Ishikawa (cell line): Measurements from ENCODE around the gene PLEKHH1.

Source experiments
- CEBPB ChIP-seq: IDR thresholded peaks from 2 replicates; pipeline ENCODE4 v1.6.1; 2012
- CREB1 ChIP-seq: IDR thresholded peaks from 2 replicates; pipeline ENCODE4 v1.6.1; 2012; ENCODE audit warnings: low read depth
- EGR1 ChIP-seq: IDR thresholded peaks from 2 replicates; pipeline ENCODE4 v1.6.1; 2012
- EP300 ChIP-seq: IDR thresholded peaks from 2 replicates; pipeline ENCODE4 v1.6.1; 2012; ENCODE audit warnings: borderline replicate concordance
- FOXM1 ChIP-seq: IDR thresholded peaks from 2 replicates; pipeline ENCODE4 v1.6.1; 2012; ENCODE audit warnings: low read depth, borderline replicate concordance
- NFIC ChIP-seq: IDR thresholded peaks from 2 replicates; pipeline ENCODE4 v1.6.1; 2012
- RAD21 ChIP-seq: IDR thresholded peaks from 2 replicates; pipeline ENCODE4 v1.6.1; 2012; ENCODE audit warnings: low read depth
- TAF1 ChIP-seq: IDR thresholded peaks from 2 replicates; pipeline ENCODE4 v1.6.1; 2012; ENCODE audit warnings: low read depth, mild to moderate bottlenecking
- TCF12 ChIP-seq: IDR thresholded peaks from 2 replicates; pipeline ENCODE4 v1.6.1; 2012; ENCODE audit warnings: low read depth
- TEAD4 ChIP-seq: IDR thresholded peaks from 2 replicates; pipeline ENCODE4 v1.6.1; 2012
- USF1 ChIP-seq: IDR thresholded peaks from 2 replicates; pipeline ENCODE4 v1.6.1; 2012
- YY1 ChIP-seq: IDR thresholded peaks from 2 replicates; pipeline ENCODE4 v1.6.1; 2012; ENCODE audit warnings: low read depth
- ZBTB7A ChIP-seq: IDR thresholded peaks from 2 replicates; pipeline ENCODE4 v1.6.1; 2012; ENCODE audit warnings: low read depth
- TF ChIP-seq, protein P1 (sequence below): IDR thresholded peaks from 2 replicates; pipeline ENCODE4 v1.6.1; 2012
- TF ChIP-seq, protein P2 (sequence below): IDR thresholded peaks from 2 replicates; pipeline ENCODE4 v1.6.1; 2012; ENCODE audit warnings: low read depth, mild to moderate bottlenecking

PLEKHH1 gene

DNA sequence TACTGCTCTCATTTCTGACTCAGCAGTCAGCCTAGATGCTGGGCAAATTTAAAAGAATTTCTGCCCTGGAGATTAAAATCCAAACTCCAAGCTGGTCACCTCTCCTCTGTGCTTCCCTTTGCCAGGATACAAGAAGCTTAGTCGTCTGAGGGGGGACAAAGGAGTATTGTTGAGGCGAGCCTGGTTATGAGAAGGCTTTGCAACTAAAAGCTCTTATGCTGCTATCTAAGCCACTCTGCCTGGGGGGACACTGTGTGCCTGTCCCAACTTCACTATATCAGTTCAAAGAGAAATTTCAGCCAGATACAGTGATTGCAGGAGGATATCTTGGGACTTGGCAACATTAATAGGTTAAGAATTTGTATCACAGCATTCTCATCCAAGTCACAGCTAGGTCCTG is 10.8 kb upstream of the PLEKHH1 start:
- no peak for TF ChIP-seq EGR1
- TF ChIP-seq TAF1 = no peak
- no peak for TF ChIP-seq FOXM1
- no peak for TF ChIP-seq NFIC
- TF ChIP-seq, protein P1, sequence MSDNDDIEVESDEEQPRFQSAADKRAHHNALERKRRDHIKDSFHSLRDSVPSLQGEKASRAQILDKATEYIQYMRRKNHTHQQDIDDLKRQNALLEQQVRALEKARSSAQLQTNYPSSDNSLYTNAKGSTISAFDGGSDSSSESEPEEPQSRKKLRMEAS = no peak
- no peak for TF ChIP-seq CEBPB
- no peak for TF ChIP-seq CREB1
- no peak for TF ChIP-seq TEAD4
- TF ChIP-seq USF1 = no peak
- no peak for TF ChIP-seq RAD21
- TF ChIP-seq YY1 = no peak

DNA sequence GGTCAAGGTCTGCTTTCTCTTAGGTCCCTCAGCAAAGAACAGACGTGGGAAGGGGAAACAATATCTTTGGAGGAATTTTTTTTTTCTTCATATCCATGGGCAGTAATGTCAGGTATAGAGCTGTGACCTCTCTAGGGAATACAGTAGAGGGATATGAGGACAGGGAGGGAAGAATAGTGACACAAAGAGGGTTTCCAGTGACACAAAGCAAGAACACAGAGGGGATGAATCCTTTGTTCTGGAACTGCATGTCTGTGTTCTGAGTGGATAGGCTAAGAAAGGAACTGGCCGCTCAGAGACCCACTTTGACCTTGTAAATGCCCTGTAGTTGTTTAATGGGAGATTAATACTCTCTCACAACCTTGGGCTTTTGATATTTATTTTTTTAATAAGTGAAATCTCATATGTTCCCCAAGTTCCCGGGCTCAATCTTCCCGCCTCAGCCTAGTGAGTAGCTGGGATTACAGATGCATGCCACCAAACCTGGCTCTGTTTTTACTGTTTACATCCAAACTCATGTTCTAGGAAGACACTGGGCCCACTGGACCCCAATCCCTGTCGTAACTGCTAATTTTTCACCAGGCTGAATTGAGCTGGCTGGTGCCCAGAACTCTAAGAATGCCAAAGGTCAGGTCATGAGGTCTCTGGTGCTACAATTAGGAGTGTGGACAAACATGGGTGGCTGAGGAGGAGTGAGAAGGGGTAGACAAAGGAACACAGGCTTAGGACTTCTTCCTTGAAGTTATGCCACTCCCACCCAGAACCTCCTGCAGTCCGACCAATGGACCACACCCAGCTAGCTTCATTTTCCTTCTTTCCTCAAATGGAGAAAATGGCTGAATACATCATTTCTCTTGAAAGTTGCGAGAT is 9.1 kb upstream of the PLEKHH1 start:
- no peak for TF ChIP-seq YY1
- TF ChIP-seq FOXM1 = no peak
- TF ChIP-seq EP300 = no peak
- TF ChIP-seq NFIC = no peak
- no peak for TF ChIP-seq CEBPB
- TF ChIP-seq TAF1 = no peak
- TF ChIP-seq TCF12 = no peak
- no peak for TF ChIP-seq TEAD4
- TF ChIP-seq, protein P2, sequence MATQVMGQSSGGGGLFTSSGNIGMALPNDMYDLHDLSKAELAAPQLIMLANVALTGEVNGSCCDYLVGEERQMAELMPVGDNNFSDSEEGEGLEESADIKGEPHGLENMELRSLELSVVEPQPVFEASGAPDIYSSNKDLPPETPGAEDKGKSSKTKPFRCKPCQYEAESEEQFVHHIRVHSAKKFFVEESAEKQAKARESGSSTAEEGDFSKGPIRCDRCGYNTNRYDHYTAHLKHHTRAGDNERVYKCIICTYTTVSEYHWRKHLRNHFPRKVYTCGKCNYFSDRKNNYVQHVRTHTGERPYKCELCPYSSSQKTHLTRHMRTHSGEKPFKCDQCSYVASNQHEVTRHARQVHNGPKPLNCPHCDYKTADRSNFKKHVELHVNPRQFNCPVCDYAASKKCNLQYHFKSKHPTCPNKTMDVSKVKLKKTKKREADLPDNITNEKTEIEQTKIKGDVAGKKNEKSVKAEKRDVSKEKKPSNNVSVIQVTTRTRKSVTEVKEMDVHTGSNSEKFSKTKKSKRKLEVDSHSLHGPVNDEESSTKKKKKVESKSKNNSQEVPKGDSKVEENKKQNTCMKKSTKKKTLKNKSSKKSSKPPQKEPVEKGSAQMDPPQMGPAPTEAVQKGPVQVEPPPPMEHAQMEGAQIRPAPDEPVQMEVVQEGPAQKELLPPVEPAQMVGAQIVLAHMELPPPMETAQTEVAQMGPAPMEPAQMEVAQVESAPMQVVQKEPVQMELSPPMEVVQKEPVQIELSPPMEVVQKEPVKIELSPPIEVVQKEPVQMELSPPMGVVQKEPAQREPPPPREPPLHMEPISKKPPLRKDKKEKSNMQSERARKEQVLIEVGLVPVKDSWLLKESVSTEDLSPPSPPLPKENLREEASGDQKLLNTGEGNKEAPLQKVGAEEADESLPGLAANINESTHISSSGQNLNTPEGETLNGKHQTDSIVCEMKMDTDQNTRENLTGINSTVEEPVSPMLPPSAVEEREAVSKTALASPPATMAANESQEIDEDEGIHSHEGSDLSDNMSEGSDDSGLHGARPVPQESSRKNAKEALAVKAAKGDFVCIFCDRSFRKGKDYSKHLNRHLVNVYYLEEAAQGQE = no peak
- TF ChIP-seq CREB1 = no peak
- TF ChIP-seq RAD21 = no peak
- no peak for TF ChIP-seq EGR1

- TF ChIP-seq FOXM1 = no peak
- TF ChIP-seq TAF1 = no peak
- TF ChIP-seq CEBPB = no peak
- TF ChIP-seq YY1 = no peak
- TF ChIP-seq, protein P2 = no peak
- no peak for TF ChIP-seq NFIC
- TF ChIP-seq TCF12 = no peak
- no peak for TF ChIP-seq RAD21
- no peak for TF ChIP-seq CREB1
- no peak for TF ChIP-seq EP300
- TF ChIP-seq, protein P1 = no peak
- TF ChIP-seq ZBTB7A = no peak
- TF ChIP-seq EGR1 = no peak
- no peak for TF ChIP-seq USF1
- no peak for TF ChIP-seq TEAD4
Measured at GRCh38 chr14:67524634-67524963, 8.5 kb upstream of the PLEKHH1 start.

- TF ChIP-seq TAF1 (no peak), TEAD4 (no peak), FOXM1 (no peak), ZBTB7A (no peak), USF1 (no peak), CREB1 (no peak), YY1 (no peak), RAD21 (no peak), CEBPB (no peak), NFIC (no peak), EGR1 (no peak), EP300 (no peak), TCF12 (no peak)
- TF ChIP-seq, protein P2 = no peak
- TF ChIP-seq, protein P1 = no peak
Measured at GRCh38 chr14:67525389-67525788, 7.7 kb upstream of the PLEKHH1 start.
